Memory B cell (primary cell): ENCODE data around the gene CERS1.

ENCODE experiments used
- ATAC-seq: fragments of 150-1000 bp; cut with Tn5 transposase; 2 replicates; pipeline ENCODE4 v1.10.0; 2021; ENCODE audit warnings: low read depth, mild to moderate bottlenecking, moderate library complexity
- DNase-seq, 2 donors: peaks; one replicate each; pipeline ENCODE4 v3.0.0; 2022; ENCODE audit warnings: low spot score in 2 of 2
- H3K27ac Mint-ChIP-seq: one replicate; pipeline ENCODE4 v1.8.0; 2022; ENCODE audit warnings: mild to moderate bottlenecking, moderate library complexity, mixed read lengths
- H3K27me3 Mint-ChIP-seq: one replicate; pipeline ENCODE4 v1.8.0; 2022; ENCODE audit warnings: mixed read lengths
- H3K36me3 Mint-ChIP-seq: one replicate; pipeline ENCODE4 v1.8.0; 2022; ENCODE audit warnings: mild to moderate bottlenecking, mixed read lengths
- H3K4me1 Mint-ChIP-seq: one replicate; pipeline ENCODE4 v1.8.0; 2022; ENCODE audit warnings: mixed read lengths
- H3K4me3 Mint-ChIP-seq: one replicate; pipeline ENCODE4 v1.8.0; 2022; ENCODE audit warnings: mild to moderate bottlenecking, moderate library complexity, mixed read lengths
- H3K9me3 Mint-ChIP-seq: one replicate; pipeline ENCODE4 v1.8.0; 2022; ENCODE audit warnings: mixed read lengths

The CERS1 gene

GRCh38 chr19:18878858-18879578 is 16.9 kb downstream of the CERS1 start:
- Mint-ChIP-seq H3K4me3 (no peak overlapping the region), H3K4me1 (no peaks in the 10 kb centered on the region), H3K9me3 (no peaks in the 10 kb centered on the region), H3K36me3 (peaks cover 2% of the 10 kb centered on the region), H3K27me3 (no peaks in the 10 kb centered on the region), H3K27ac (no peak overlapping the region)
- no peak for ATAC-seq
- no peak for DNase-seq

GRCh38 chr19:18878058-18878797 is 17.7 kb downstream of the CERS1 start:
- no peak for DNase-seq
- Mint-ChIP-seq H3K4me3 (no peak overlapping the region), H3K9me3 (no peaks in the 10 kb centered on the region), H3K36me3 (peaks cover 2% of the 10 kb centered on the region), H3K4me1 (no peaks in the 10 kb centered on the region), H3K27ac (no peak overlapping the region), H3K27me3 (no peaks in the 10 kb centered on the region)
- ATAC-seq: no peak

GRCh38 chr19:18876865-18877264 is 19.1 kb downstream of the CERS1 start:
- DNase-seq (no peak), ATAC-seq (no peak)
- peaks cover 4% of the 10 kb centered on the region for H3K27me3 Mint-ChIP-seq
- H3K4me1 Mint-ChIP-seq: no peaks in the 10 kb centered on the region
- H3K36me3 Mint-ChIP-seq: peaks cover 2% of the 10 kb centered on the region
- H3K4me3 Mint-ChIP-seq: no peak overlapping the region
- no peaks in the 10 kb centered on the region for H3K9me3 Mint-ChIP-seq
- no peak overlapping the region for H3K27ac Mint-ChIP-seq

GRCh38 chr19:18875726-18876125 is 20.2 kb downstream of the CERS1 start:
- DNase-seq (no peak), ATAC-seq (no peak)
- Mint-ChIP-seq H3K9me3 (no peaks in the 10 kb centered on the region), H3K4me1 (peaks cover 5% of the 10 kb centered on the region), H3K36me3 (peaks cover 2% of the 10 kb centered on the region), H3K27me3 (peaks cover 10% of the 10 kb centered on the region), H3K27ac (no peak overlapping the region), H3K4me3 (no peak overlapping the region)

- H3K27me3 Mint-ChIP-seq: peaks cover 11% of the 10 kb centered on the region
- H3K27ac Mint-ChIP-seq: no peak overlapping the region
- no peaks in the 10 kb centered on the region for H3K9me3 Mint-ChIP-seq
- no peak for DNase-seq
- H3K36me3 Mint-ChIP-seq: peaks cover 10% of the 10 kb centered on the region
- H3K4me3 Mint-ChIP-seq: peak overlapping the region; percentile 39
- peaks cover 8% of the 10 kb centered on the region for H3K4me1 Mint-ChIP-seq
- no peak for ATAC-seq
Observed at GRCh38 chr19:18871543-18871942, 24.4 kb downstream of the CERS1 start.

GRCh38 chr19:18870531-18871172 is 25.3 kb downstream of the CERS1 start:
- peak overlapping the region; percentile 42 for H3K4me3 Mint-ChIP-seq
- H3K27me3 Mint-ChIP-seq: peaks cover 11% of the 10 kb centered on the region
- H3K27ac Mint-ChIP-seq: peak overlapping the region; percentile 53
- H3K36me3 Mint-ChIP-seq: peaks cover 12% of the 10 kb centered on the region
- ATAC-seq: no peak
- no peak for DNase-seq
- peaks cover 8% of the 10 kb centered on the region for H3K4me1 Mint-ChIP-seq
- no peaks in the 10 kb centered on the region for H3K9me3 Mint-ChIP-seq

GRCh38 chr19:18869781-18870530 is 26.0 kb downstream of the CERS1 start:
- no peak overlapping the region for H3K4me3 Mint-ChIP-seq
- peaks cover 11% of the 10 kb centered on the region for H3K27me3 Mint-ChIP-seq
- ATAC-seq: no peak
- H3K27ac Mint-ChIP-seq: no peak overlapping the region
- peaks cover 8% of the 10 kb centered on the region for H3K4me1 Mint-ChIP-seq
- DNase-seq: no peak
- H3K36me3 Mint-ChIP-seq: peaks cover 12% of the 10 kb centered on the region
- H3K9me3 Mint-ChIP-seq: no peaks in the 10 kb centered on the region

- Mint-ChIP-seq H3K27ac (no peak overlapping the region), H3K4me3 (no peak overlapping the region), H3K36me3 (peaks cover 10% of the 10 kb centered on the region), H3K27me3 (peaks cover 11% of the 10 kb centered on the region), H3K4me1 (peaks cover 8% of the 10 kb centered on the region), H3K9me3 (no peaks in the 10 kb centered on the region)
- ATAC-seq (no peak), DNase-seq (no peak)
Observed at GRCh38 chr19:18869023-18869618, 26.8 kb downstream of the CERS1 start.

GRCh38 chr19:18868380-18869022 is 27.5 kb downstream of the CERS1 start:
- peaks cover 10% of the 10 kb centered on the region for H3K36me3 Mint-ChIP-seq
- no peak overlapping the region for H3K4me3 Mint-ChIP-seq
- H3K27ac Mint-ChIP-seq: no peak overlapping the region

GRCh38 chr19:18867751-18868150 is 28.2 kb downstream of the CERS1 start:
- H3K4me1 Mint-ChIP-seq: peaks cover 8% of the 10 kb centered on the region
- H3K9me3 Mint-ChIP-seq: no peaks in the 10 kb centered on the region
- peaks cover 7% of the 10 kb centered on the region for H3K27me3 Mint-ChIP-seq
- ATAC-seq: no peak
- DNase-seq: no peak
- H3K27ac Mint-ChIP-seq: no peak overlapping the region
- H3K36me3 Mint-ChIP-seq: peaks cover 10% of the 10 kb centered on the region
- no peak overlapping the region for H3K4me3 Mint-ChIP-seq

More at GRCh38 chr19:18868380-18869022, 27.5 kb downstream of the CERS1 start:
- peaks cover 8% of the 10 kb centered on the region for H3K4me1 Mint-ChIP-seq
- H3K9me3 Mint-ChIP-seq: no peaks in the 10 kb centered on the region
- ATAC-seq: no peak
- H3K27me3 Mint-ChIP-seq: peaks cover 11% of the 10 kb centered on the region
- no peak for DNase-seq

- Mint-ChIP-seq H3K27me3 (peaks cover 7% of the 10 kb centered on the region), H3K27ac (no peak overlapping the region), H3K9me3 (no peaks in the 10 kb centered on the region), H3K36me3 (peaks cover 10% of the 10 kb centered on the region), H3K4me1 (peaks cover 8% of the 10 kb centered on the region), H3K4me3 (no peak overlapping the region)
- no peak for ATAC-seq
- DNase-seq: no peak
Observed at GRCh38 chr19:18867199-18867598, 28.8 kb downstream of the CERS1 start.

GRCh38 chr19:18866800-18867123 is 29.2 kb downstream of the CERS1 start:
- H3K27me3 Mint-ChIP-seq: peaks cover 7% of the 10 kb centered on the region
- DNase-seq: no peak
- H3K27ac Mint-ChIP-seq: no peak overlapping the region
- H3K4me1 Mint-ChIP-seq: peaks cover 8% of the 10 kb centered on the region
- H3K36me3 Mint-ChIP-seq: peaks cover 10% of the 10 kb centered on the region
- ATAC-seq: no peak
- no peak overlapping the region for H3K4me3 Mint-ChIP-seq
- no peaks in the 10 kb centered on the region for H3K9me3 Mint-ChIP-seq
